CD4-positive, alpha-beta T cell (primary cell): Measurements from ENCODE around the gene VEZF1. TPM values are rescaled to one million over a fixed set of nuclear protein-coding genes. Genes with fewer than 3 reads are reported as not detected.
A peak's percentile ranks its signal among the peaks of the same experiment; 100 is the strongest.
"Not testable (repeated sequence)": the region's sequence is repeated elsewhere in the genome, so short reads cannot be mapped to it uniquely, and the experiment has no call there.

Source experiments
- ATAC-seq: fragments of 200-7000 bp; cut with Tn5 transposase; one replicate; pipeline ENCODE4 v1.10.0; 2022; ENCODE audit warnings: mild to moderate bottlenecking; ENCODE audit not compliant: poor library complexity
- CTCF ChIA-PET: fragments of 350-600 bp; sonication (Branson Sonifier 250); formaldehyde crosslinking; loops from one replicate; lab custom pipeline; 2021; ENCODE audit warnings: antibody characterized with exemption, inconsistent platforms; lab: Charles Lee
- POLR2A ChIA-PET: fragments of 350-600 bp; sonication (Branson Sonifier 250); formaldehyde crosslinking; loops from one replicate; lab custom pipeline; 2021; ENCODE audit warnings: antibody characterized with exemption, inconsistent platforms; lab: Charles Lee
- DNase-seq, 14 experiments: peaks; one replicate each; pipeline ENCODE4 v3.0.0-alpha.2; 2013 to 2020; ENCODE audit warnings: mixed read lengths in 2 of 14
- H3K27ac ChIP-seq, 2 donors: one replicate each; pipeline versions ENCODE4 v1.5.1 to v1.7.0; 2013; ENCODE audit warnings: low read length in 2 of 2, low read depth in 1 of 2, mild to moderate bottlenecking in 1 of 2
- H3K27me3 ChIP-seq, 2 experiments: 1 replicate in 1 of 2; 2 replicates in 1 of 2; pipeline versions ENCODE4 v1.6.1 to v1.7.0; 2013; ENCODE audit warnings: low read length in 2 of 2, control low read depth in 1 of 2, mild to moderate bottlenecking in 1 of 2, moderate library complexity in 1 of 2; ENCODE audit not compliant: insufficient read depth in 2 of 2, control insufficient read depth in 1 of 2
- H3K36me3 ChIP-seq: one replicate; pipeline ENCODE4 v1.6.1; 2013; ENCODE audit warnings: low read length, control low read depth; ENCODE audit not compliant: insufficient read depth
- H3K4me1 ChIP-seq: one replicate; pipeline ENCODE4 v1.6.1; 2013; ENCODE audit warnings: low read length, control low read depth; ENCODE audit not compliant: insufficient read depth
- H3K4me3 ChIP-seq: one replicate; pipeline ENCODE4 v1.5.1; 2013; ENCODE audit warnings: mild to moderate bottlenecking, low read length, moderate library complexity
- H3K9me3 ChIP-seq, 2 experiments: 1 replicate in 1 of 2; 2 replicates in 1 of 2; pipeline versions ENCODE4 v1.6.1 to v1.7.0; 2013; ENCODE audit warnings: low read length in 2 of 2, mild to moderate bottlenecking in 2 of 2, control low read depth in 1 of 2, moderate library complexity in 1 of 2; ENCODE audit not compliant: control insufficient read depth in 1 of 2, insufficient read depth in 1 of 2
- H3K27ac Mint-ChIP-seq: one replicate; pipeline ENCODE4 v1.8.0; 2020; ENCODE audit warnings: mixed read lengths
- H3K27me3 Mint-ChIP-seq: one replicate; pipeline ENCODE4 v1.8.0; 2021; ENCODE audit warnings: mixed read lengths
- H3K36me3 Mint-ChIP-seq: one replicate; pipeline ENCODE4 v1.8.0; 2021; ENCODE audit warnings: low read depth, mixed read lengths
- H3K4me1 Mint-ChIP-seq: one replicate; pipeline ENCODE4 v1.8.0; 2021; ENCODE audit warnings: low read depth, mixed read lengths
- H3K4me3 Mint-ChIP-seq: one replicate; pipeline ENCODE4 v1.8.0; 2020; ENCODE audit warnings: mild to moderate bottlenecking, mixed read lengths
- H3K9me3 Mint-ChIP-seq: one replicate; pipeline ENCODE4 v1.8.0; 2020; ENCODE audit warnings: mixed read lengths
- intact Hi-C, 2 experiments: fragments of 100-400 bp; cut with DNase I in 1 of 2; cut with micrococcal nuclease in 1 of 2; formaldehyde crosslinking; loops; one replicate each; pipeline versions ENCODE4 v1.15.1 to v1.9.0; 2023 to 2025; cut with DNase I, micrococcal nuclease
- total RNA-seq, 174 experiments: library from RNA in 2 of 174; stranded (reverse) in 2 of 174; gene quantifications; one replicate each; pipeline ENCODE4 v1.2.3 and lab custom pipeline; 2021 to 2026
- TF ChIP-seq, protein P1 (sequence below): fragments of 200-600 bp; IDR thresholded peaks from one replicate; pipeline ENCODE4 v1.8.0; 2022; ENCODE audit warnings: antibody characterized with exemption, mild to moderate bottlenecking

VEZF1 gene
- total RNA-seq, 2 experiments from 2014 or later = 41.6 to 41.7 TPM

DNA sequence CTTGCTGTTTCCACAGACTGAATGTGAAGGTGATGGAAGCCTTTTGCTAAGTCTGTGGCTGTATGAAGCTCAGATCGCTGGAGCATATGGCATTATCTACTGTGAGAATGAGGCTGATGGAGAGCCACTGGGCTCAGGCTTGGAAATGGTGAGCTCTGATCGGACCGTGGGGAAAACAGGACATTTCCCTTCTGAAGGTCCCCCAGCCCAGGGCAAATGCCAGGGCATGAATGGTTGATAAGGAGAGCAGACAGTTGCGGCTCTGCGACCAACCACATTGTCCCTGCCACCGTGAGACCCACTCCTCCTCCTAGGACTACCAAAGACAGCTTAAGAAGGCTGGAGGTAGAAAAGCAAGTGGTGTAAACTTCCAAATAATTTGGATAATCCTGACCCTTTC, 28.1 kb downstream of the VEZF1 start:
- no peak overlapping the region for H3K27ac ChIP-seq
- H3K4me1 ChIP-seq = peaks cover 15% of the 10 kb centered on the region
- ChIA-PET POLR2A (no interaction called here), CTCF (no interaction called here)
- TF ChIP-seq, protein P1, sequence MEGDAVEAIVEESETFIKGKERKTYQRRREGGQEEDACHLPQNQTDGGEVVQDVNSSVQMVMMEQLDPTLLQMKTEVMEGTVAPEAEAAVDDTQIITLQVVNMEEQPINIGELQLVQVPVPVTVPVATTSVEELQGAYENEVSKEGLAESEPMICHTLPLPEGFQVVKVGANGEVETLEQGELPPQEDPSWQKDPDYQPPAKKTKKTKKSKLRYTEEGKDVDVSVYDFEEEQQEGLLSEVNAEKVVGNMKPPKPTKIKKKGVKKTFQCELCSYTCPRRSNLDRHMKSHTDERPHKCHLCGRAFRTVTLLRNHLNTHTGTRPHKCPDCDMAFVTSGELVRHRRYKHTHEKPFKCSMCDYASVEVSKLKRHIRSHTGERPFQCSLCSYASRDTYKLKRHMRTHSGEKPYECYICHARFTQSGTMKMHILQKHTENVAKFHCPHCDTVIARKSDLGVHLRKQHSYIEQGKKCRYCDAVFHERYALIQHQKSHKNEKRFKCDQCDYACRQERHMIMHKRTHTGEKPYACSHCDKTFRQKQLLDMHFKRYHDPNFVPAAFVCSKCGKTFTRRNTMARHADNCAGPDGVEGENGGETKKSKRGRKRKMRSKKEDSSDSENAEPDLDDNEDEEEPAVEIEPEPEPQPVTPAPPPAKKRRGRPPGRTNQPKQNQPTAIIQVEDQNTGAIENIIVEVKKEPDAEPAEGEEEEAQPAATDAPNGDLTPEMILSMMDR = no peak
- intact Hi-C loops = no loop called here
- Mint-ChIP-seq H3K27ac (no peak overlapping the region), H3K36me3 (no peaks in the 10 kb centered on the region), H3K4me3 (no peak overlapping the region), H3K9me3 (no peaks in the 10 kb centered on the region), H3K27me3 (peaks cover 32% of the 10 kb centered on the region), H3K4me1 (peaks cover 17% of the 10 kb centered on the region)
- no peaks in the 10 kb centered on the region for H3K36me3 ChIP-seq
- peaks cover 7% of the 10 kb centered on the region in 2 experiments for H3K27me3 ChIP-seq
- ATAC-seq (no peak), DNase-seq (no peak)
- no peaks in the 10 kb centered on the region for H3K9me3 ChIP-seq
- no peak overlapping the region for H3K4me3 ChIP-seq

DNA sequence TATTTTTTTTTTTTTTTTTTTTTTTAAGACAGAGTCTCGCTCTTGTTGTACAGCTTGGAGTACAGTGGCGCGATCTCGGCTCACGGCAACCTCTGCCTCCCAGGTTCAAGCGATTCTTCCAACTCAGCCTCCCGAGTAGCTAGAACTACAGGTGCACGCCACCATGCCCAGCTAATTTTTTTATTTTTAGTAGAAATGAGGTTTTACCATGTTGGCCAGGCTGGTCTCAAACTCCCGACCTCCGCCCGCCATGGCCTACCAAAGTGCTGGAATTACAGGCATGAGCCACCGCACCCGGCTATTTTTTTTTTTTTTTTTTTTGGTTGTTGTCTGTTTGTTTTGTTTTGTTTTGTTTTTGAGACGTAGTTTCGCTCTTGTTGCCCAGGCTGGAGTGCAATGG, 29.7 kb downstream of the VEZF1 start:
- H3K4me3 ChIP-seq, H3K27ac ChIP-seq, intact Hi-C loops, H3K27ac Mint-ChIP-seq, CTCF ChIA-PET, H3K9me3 Mint-ChIP-seq, H3K36me3 ChIP-seq, POLR2A ChIA-PET, H3K4me3 Mint-ChIP-seq, ATAC-seq, H3K9me3 ChIP-seq, DNase-seq, H3K36me3 Mint-ChIP-seq: not testable (repeated sequence)
- Histone ChIP-seq H3K4me1 (peaks cover 19% of the 10 kb centered on the region), H3K27me3 (peaks cover 9 to 13% of the 10 kb centered on the region in 2 experiments)
- Mint-ChIP-seq H3K27me3 (peaks cover 40% of the 10 kb centered on the region), H3K4me1 (peaks cover 17% of the 10 kb centered on the region)

DNA sequence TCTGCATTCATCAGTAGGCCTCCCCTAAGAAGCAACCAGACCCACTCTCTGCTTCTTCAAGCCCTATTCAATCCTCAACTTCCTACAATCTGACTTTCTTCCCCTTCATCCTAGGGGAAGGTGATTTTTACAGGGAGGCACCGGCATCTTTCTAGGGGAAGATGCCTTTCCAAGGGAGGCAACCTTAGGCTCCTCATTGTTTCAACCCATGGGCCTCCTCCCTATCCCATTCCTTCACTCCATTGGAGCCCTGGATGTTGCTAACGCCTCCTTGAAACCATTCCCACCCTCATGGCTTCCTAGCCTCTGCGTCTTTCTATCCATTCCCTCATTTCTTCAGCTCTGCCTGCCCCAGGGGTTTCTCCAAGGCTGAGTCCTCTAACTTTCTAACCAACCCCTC, 30.2 kb downstream of the VEZF1 start:
- peaks cover 20% of the 10 kb centered on the region for H3K4me1 Mint-ChIP-seq
- no peaks in the 10 kb centered on the region for H3K9me3 Mint-ChIP-seq
- no peaks in the 10 kb centered on the region for H3K36me3 Mint-ChIP-seq
- H3K27me3 ChIP-seq = peaks cover 9 to 13% of the 10 kb centered on the region in 2 experiments
- peaks cover 19% of the 10 kb centered on the region for H3K4me1 ChIP-seq
- H3K27ac ChIP-seq = no peak overlapping the region
- H3K27ac Mint-ChIP-seq = no peak overlapping the region
- peaks cover 44% of the 10 kb centered on the region for H3K27me3 Mint-ChIP-seq
- peak overlapping the region; percentile 46 for H3K4me3 Mint-ChIP-seq
- H3K4me3 ChIP-seq = no peak overlapping the region
- TF ChIP-seq, protein P1 = no peak
- H3K9me3 ChIP-seq = no peaks in the 10 kb centered on the region
- DNase-seq (no peak), ATAC-seq (no peak)
- ChIA-PET CTCF (no interaction called here), POLR2A (no interaction called here)
- intact Hi-C loops = no loop called here
- no peaks in the 10 kb centered on the region for H3K36me3 ChIP-seq
